Adrenal gland (tissue), 12 donors: ENCODE results near the gene PKLR. TPM values are rescaled to one million over a fixed set of nuclear protein-coding genes. Genes with fewer than 3 reads are reported as not detected.

ENCODE experiments used
- DNase-seq, 7 donors: peaks; one replicate each; pipeline ENCODE4 v3.0.0-alpha.2; 2019 to 2020
- H3K27ac ChIP-seq, 5 donors: fragments of 200-600 bp; sonication (generic) in 4 of 5; 1 replicate in 3 of 5; 2 replicates in 2 of 5; pipeline versions ENCODE4 v1.5.1 to v1.8.0; 2016 to 2020; ENCODE audit warnings: mild to moderate bottlenecking in 1 of 5
- H3K27me3 ChIP-seq: fragments of 200-600 bp; 2 replicates; pipeline ENCODE4 v1.8.0; 2021
- H3K36me3 ChIP-seq, 2 donors: fragments of 200-600 bp; replicated peaks in 1 of 2; 1 replicate in 1 of 2; 2 replicates in 1 of 2; pipeline versions ENCODE4 v1.5.1 to v1.8.0; 2018 to 2022
- H3K4me1 ChIP-seq, 2 donors: fragments of 200-600 bp; replicated peaks in 1 of 2; 1 replicate in 1 of 2; 2 replicates in 1 of 2; pipeline versions ENCODE4 v1.5.1 to v1.8.0; 2018 to 2021
- H3K4me3 ChIP-seq, 4 donors: fragments of 200-600 bp; sonication (generic) in 3 of 4; one replicate each; pipeline ENCODE4 v1.5.1; 2016 to 2018
- H3K9me3 ChIP-seq, 3 donors: fragments of 200-600 bp; sonication (generic) in 1 of 3; replicated peaks in 1 of 3; 1 replicate in 2 of 3; 2 replicates in 1 of 3; pipeline versions ENCODE4 v1.5.1 to v1.8.0; 2016 to 2021
- CTCF ChIP-seq, 6 experiments: fragments of 450-650 bp in 4 of 6; fragments of 200-600 bp in 2 of 6; sonication (generic) in 1 of 6; IDR thresholded peaks; 1 replicate in 5 of 6; 2 replicates in 1 of 6; pipeline versions ENCODE4 v1.5.1 to v1.8.0; 2016 to 2021; ENCODE audit warnings: antibody characterized with exemption in 6 of 6, mild to moderate bottlenecking in 2 of 6, moderate library complexity in 1 of 6
- POLR2A ChIP-seq, 2 donors: fragments of 450-650 bp; IDR thresholded peaks; one replicate each; pipeline ENCODE4 v1.6.1; 2017; ENCODE audit warnings: antibody characterized with exemption in 2 of 2, mild to moderate bottlenecking in 2 of 2, moderate library complexity in 1 of 2
- WGBS, 4 donors: extraction: QIAGEN DNeasy Blood & Tissue Kit in 2 of 4; methylation state at CpG; one replicate each; pipeline versions ENCODE4 v1.1.5 to v1.1.7; 2013 to 2017; 5-methylcytosine and 5-hydroxymethylcytosine counted together
- intact Hi-C, 2 donors: fragments of 100-400 bp; cut with DNase I; formaldehyde crosslinking; loops; one replicate each; pipeline versions ENCODE4 v1.14.1 to v1.15.0; 2022 to 2023
- polyA plus RNA-seq, 3 donors: library from polyadenylated mRNA; stranded (reverse); fragments of 200-250 nt in 2 of 3; fragments of 350-450 nt in 1 of 3; fragmentation: Illumina TruSeq in 1 of 3; extraction: RNeasy Lipid Tissue Mini Kit (QIAGEN cat#74804) in 1 of 3; gene quantifications; one replicate each; pipeline ENCODE4 v1.2.3, GENCODE V29; 2013 to 2014
- total RNA-seq, 9 donors: library from RNA; depleted of rRNA in 4 of 9; stranded (reverse); fragments of >200 nt in 4 of 9; fragments of 120-200 nt in 1 of 9; fragmentation: NEBNext Ultra II Directional in 1 of 9; extraction: Animal tissue kit (Norgen Biotek cat#: 25700) in 1 of 9; gene quantifications; one replicate each; pipeline versions ENCODE4 v1.1.0 to v1.2.4, GENCODE V29; 2013 to 2023
- donor health status: healthy with polysubstance abuse.
- donor health status: Bipolar disorder and iron deficiency.
- donor health status: DM: yes; HTN: yes; CAD: no.
- donor health status: DM: no; HTN: no; CAD: no.
- donor health status: DM: no; HTN: no; CAD: no.
- donor health status: DM: yes; HTN: yes; CAD: no.

Gene PKLR
- total and polyA plus RNA-seq, 12 donors: 0.10 to 0.34 (median 0.21) TPM; not detected in 8

GRCh38 chr1:155316922-155317321 is 15.7 kb upstream of the PKLR start:
- H3K9me3 ChIP-seq: no peaks in the 10 kb centered on the region
- peaks cover 0 to 23% of the 10 kb centered on the region in 2 donors for H3K36me3 ChIP-seq
- intact Hi-C loops: no loop called here
- no peaks in the 10 kb centered on the region for H3K27me3 ChIP-seq
- no peak for DNase-seq
- H3K4me1 ChIP-seq: peaks cover 9 to 23% of the 10 kb centered on the region in 2 donors
- no peak overlapping the region for H3K4me3 ChIP-seq
- TF ChIP-seq CTCF (IDR thresholded peaks at IDR 0.05): no peak
- TF ChIP-seq POLR2A (IDR thresholded peaks at IDR 0.05): no peak
- 91 to 93% (median 92%) methylated on average over 3 of the region's 3 CpGs for WGBS, 4 donors
- H3K27ac ChIP-seq: no peak overlapping the region

DNA sequence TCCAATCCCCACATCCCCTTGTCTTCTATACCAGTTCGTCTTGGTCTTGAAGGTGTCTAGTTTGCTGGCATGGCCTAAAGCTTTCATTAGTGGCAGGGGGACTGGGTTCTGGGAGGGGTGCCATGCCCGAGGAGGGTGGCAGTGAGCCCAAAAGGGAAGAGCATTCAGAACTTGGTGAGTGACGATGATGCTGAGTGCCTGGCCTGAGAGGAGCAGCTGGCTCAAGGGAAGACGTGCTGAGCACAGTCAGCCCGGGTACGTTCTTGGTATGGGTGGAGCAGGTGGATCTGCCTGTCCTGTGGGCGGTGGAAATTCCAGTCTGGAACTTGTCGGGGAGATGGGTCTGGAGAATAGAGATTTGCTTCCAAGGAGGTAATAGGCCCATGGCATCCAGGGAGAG is 12.0 kb upstream of the PKLR start:
- intact Hi-C loops: no loop called here
- peaks cover 0 to 25% of the 10 kb centered on the region in 2 donors for H3K4me1 ChIP-seq
- no peak overlapping the region for H3K27ac ChIP-seq
- no peaks in the 10 kb centered on the region for H3K27me3 ChIP-seq
- H3K4me3 ChIP-seq: no peak overlapping the region
- H3K9me3 ChIP-seq: no peaks in the 10 kb centered on the region
- WGBS, 4 donors: 88 to 89% (median 88%) methylated on average over 8 of the region's 8 CpGs
- DNase-seq: no peak
- TF ChIP-seq CTCF (IDR thresholded peaks at IDR 0.05) (no peak), POLR2A (IDR thresholded peaks at IDR 0.05) (no peak)
- H3K36me3 ChIP-seq: peaks cover 0 to 17% of the 10 kb centered on the region in 2 donors

- peak; percentile 41 to 70 (median 63) for DNase-seq
- Histone ChIP-seq H3K9me3 (no peaks in the 10 kb centered on the region), H3K36me3 (peaks cover 0 to 8% of the 10 kb centered on the region in 2 donors), H3K27ac (peak overlapping the region; percentile 23 to 95 (median 79)), H3K4me3 (peak overlapping the region; percentile 51 to 79 (median 63)), H3K27me3 (no peaks in the 10 kb centered on the region), H3K4me1 (peaks cover 9 to 33% of the 10 kb centered on the region in 2 donors)
- TF ChIP-seq CTCF (IDR thresholded peaks at IDR 0.05): no peak
- peak in 1 of 2 donors; percentile 5 for TF ChIP-seq POLR2A (IDR thresholded peaks at IDR 0.05)
- WGBS, 4 donors: 1 to 15% (median 8%) methylated on average over 5 to 11 of the region's 11 CpGs
- intact Hi-C loops: loop anchor here in 1 of 2 donors (5.0 kb wide), 1 partner anchor 47 kb away; the partner anchor contains the start of gene SCAMP3
These were observed 8.3 kb upstream of the PKLR start for GRCh38 chr1:155309423-155310021.

DNA sequence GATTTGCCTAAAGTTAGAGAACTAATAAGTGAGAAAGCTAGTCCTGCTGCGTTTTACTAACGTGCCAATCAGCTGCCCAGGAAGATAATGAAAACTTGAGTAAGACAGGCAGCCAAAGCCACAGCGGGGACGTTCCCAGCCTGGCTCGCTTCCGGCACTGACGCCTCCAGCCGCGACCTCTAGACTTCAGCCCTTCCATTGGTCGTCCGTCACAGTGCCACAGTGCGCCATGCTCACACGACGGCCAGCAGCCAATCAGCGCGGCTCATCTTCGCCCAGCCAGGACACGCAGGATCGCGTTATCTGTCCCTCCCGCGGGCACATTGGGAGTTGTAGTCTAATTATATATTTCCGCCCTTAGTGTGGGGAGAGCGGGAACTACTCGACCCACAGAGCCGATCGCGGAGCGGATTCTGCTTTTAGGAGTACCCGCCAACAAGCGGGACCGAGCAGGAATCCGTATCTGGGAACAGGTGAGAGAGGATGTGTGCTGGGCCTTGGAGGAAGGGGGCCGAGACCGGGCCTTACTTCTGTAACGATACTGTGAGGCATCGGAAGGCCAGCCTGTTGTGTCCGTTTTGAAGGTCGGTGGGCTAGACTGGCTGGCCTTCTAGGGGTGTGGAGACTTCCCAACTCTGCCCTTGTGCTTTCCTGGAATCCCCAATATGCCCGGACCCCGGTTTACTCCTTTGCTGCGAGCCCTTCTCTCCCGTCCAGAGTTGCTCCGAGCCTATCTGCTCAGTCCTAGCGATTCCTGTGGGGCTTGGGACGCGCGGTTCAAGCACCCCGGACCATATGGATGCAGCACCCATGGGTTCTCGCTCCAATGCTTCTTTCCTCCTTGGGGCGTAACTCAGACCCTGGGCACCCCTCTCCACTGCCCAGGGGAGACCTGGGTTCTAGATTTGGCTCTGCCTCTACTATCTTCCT is 7.5 kb upstream of the PKLR start, which contains the start of gene FDPS:
Gene FDPS, plus strand, starts transcription at position 374 of the 930 bp plus-strand sequence. CDS start 924 bp downstream, outside the sequence.
- peak in 5 of 6 experiments; percentile 16 to 46 (median 35) for TF ChIP-seq CTCF (IDR thresholded peaks at IDR 0.05)
- peak; percentile 72 to 87 for TF ChIP-seq POLR2A (IDR thresholded peaks at IDR 0.05)
- H3K27ac ChIP-seq: peak within 1 kb of the TSS; percentile 79 to 95 (median 89)
- H3K27me3 ChIP-seq: no peaks in the 10 kb centered on the region
- H3K36me3 ChIP-seq: peaks cover 0 to 4% of the 10 kb centered on the region in 2 donors
- peak within 1 kb of the TSS; percentile 51 to 79 (median 63) for H3K4me3 ChIP-seq
- WGBS, 4 donors: 0 to 1% (median 0%) methylated on average over 25 to 51 of the region's 51 CpGs
- intact Hi-C loops: loop anchor here in 1 of 2 donors (5.0 kb wide), 1 partner anchor 46 kb away; the partner anchor contains the start of gene SCAMP3
- H3K4me1 ChIP-seq: peaks cover 9 to 33% of the 10 kb centered on the region in 2 donors
- no peaks in the 10 kb centered on the region for H3K9me3 ChIP-seq
- peak; percentile 98 to 100 (median 99) for DNase-seq
